Mucosa of rectum (tissue), 2 donors: ENCODE results near the gene MAPKAPK2.
"Not testable (repeated sequence)": the region's sequence is repeated elsewhere in the genome, so short reads cannot be mapped to it uniquely, and the experiment has no call there.

ENCODE experiments used
- H3K27ac ChIP-seq, 2 donors: one replicate each; pipeline ENCODE4 v1.7.0; 2013; ENCODE audit warnings: inconsistent platforms in 2 of 2, low read depth in 2 of 2, low read length in 2 of 2
- H3K27me3 ChIP-seq, 2 donors: one replicate each; pipeline ENCODE4 v1.7.0; 2013; ENCODE audit warnings: low read length in 2 of 2; ENCODE audit not compliant: control insufficient read depth in 2 of 2, insufficient read depth in 2 of 2
- H3K36me3 ChIP-seq, 2 donors: one replicate each; pipeline ENCODE4 v1.7.0; 2013; ENCODE audit warnings: low read length in 2 of 2; ENCODE audit not compliant: control insufficient read depth in 2 of 2, insufficient read depth in 2 of 2
- H3K4me1 ChIP-seq, 2 donors: one replicate each; pipeline ENCODE4 v1.7.0; 2013; ENCODE audit warnings: low read length in 2 of 2, mild to moderate bottlenecking in 1 of 2; ENCODE audit not compliant: control insufficient read depth in 2 of 2, insufficient read depth in 2 of 2
- H3K4me3 ChIP-seq, 2 donors: one replicate each; pipeline ENCODE4 v1.7.0; 2013; ENCODE audit warnings: low read length in 2 of 2
- H3K9ac ChIP-seq, 2 donors: one replicate each; pipeline ENCODE4 v1.7.0; 2013; ENCODE audit warnings: low read length in 2 of 2, low read depth in 1 of 2, mild to moderate bottlenecking in 1 of 2
- H3K9me3 ChIP-seq, 2 donors: one replicate each; pipeline ENCODE4 v1.7.0; 2013; ENCODE audit warnings: low read length in 2 of 2; ENCODE audit not compliant: control insufficient read depth in 2 of 2
- donor health status: healthy.
- donor health status: Normal muscosa, but diverticular disease.

The MAPKAPK2 gene

DNA sequence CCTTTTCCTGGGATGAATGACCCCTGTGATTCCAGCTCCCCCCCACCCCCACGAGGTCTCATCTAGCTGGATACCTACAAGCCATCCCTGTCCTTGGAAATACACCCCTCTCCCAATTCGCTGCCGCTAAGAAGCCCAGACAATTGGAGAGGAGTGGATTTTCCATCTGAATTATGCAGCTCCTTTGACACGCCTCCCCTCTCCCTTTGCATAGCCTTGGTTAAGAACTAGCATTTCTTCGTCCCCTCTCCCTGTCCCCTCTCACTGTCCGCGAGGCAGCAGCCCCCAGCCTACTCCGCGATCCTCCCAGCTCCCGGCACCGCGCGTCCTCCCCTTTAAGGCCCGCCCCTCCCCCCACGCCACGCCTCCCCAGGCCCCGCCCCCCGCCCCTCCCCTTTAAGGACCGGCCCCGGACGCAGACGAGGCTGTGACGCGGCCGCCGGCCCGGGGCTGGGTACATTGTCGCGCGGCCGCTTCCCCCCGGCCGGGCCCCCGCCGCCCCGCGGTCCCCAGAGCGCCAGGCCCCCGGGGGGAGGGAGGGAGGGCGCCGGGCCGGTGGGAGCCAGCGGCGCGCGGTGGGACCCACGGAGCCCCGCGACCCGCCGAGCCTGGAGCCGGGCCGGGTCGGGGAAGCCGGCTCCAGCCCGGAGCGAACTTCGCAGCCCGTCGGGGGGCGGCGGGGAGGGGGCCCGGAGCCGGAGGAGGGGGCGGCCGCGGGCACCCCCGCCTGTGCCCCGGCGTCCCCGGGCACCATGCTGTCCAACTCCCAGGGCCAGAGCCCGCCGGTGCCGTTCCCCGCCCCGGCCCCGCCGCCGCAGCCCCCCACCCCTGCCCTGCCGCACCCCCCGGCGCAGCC lies at the start of gene MAPKAPK2:
MAPKAPK2 (plus strand) TSS at position 428 of the 856 bp plus-strand sequence; CDS start at position 753, 325 bp downstream.
- Histone ChIP-seq H3K36me3 (no peaks in the 10 kb centered on the region), H3K27ac (peak within 1 kb of the TSS; percentile 92 to 93), H3K9ac (peak within 1 kb of the TSS; percentile 86 to 94), H3K27me3 (no peaks in the 10 kb centered on the region), H3K4me3 (peak within 1 kb of the TSS; percentile 79 to 95), H3K4me1 (peaks cover 27 to 36% of the 10 kb centered on the region in 2 donors), H3K9me3 (no peaks in the 10 kb centered on the region)

GRCh38 chr1:206635080-206635977 lies 49.4 kb upstream of the MAPKAPK2 start, which contains the start of gene DYRK3:
DYRK3 (plus strand) TSS chr1:206635536; CDS start chr1:206635704, 168 bp downstream.
- Histone ChIP-seq H3K4me3 (peak within 1 kb of the TSS; percentile 74 to 92), H3K27me3 (peaks cover 0 to 3% of the 10 kb centered on the region in 2 donors), H3K27ac (peak within 1 kb of the TSS; percentile 49 to 56), H3K36me3 (no peaks in the 10 kb centered on the region), H3K9ac (peak within 1 kb of the TSS; percentile 77), H3K9me3 (no peaks in the 10 kb centered on the region), H3K4me1 (peaks cover 10 to 11% of the 10 kb centered on the region in 2 donors)

DNA sequence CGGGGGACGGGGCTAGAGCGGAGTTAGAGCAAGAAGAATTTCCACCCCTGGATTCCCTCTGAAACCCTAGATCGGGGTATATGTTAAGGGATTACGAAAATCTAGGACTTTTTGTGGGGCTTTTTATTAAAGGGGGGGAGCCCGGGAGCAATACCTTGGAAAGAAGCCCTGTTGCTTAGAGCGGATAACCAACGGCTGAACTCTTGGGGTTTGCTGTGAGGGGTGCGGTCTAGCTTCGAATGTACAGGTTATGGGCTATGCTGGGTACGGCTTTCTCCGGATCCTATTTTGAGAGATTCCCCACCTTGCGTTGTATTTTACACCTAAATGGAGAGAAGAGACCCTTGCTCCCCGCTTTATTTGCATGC lies 48.7 kb upstream of the MAPKAPK2 start:
- peaks cover 10 to 11% of the 10 kb centered on the region in 2 donors for H3K4me1 ChIP-seq

GRCh38 chr1:206636671-206637070 lies 48.0 kb upstream of the MAPKAPK2 start:
- no peak overlapping the region for H3K9ac ChIP-seq
- no peaks in the 10 kb centered on the region for H3K36me3 ChIP-seq
- no peak overlapping the region for H3K4me3 ChIP-seq
- peaks cover 0 to 3% of the 10 kb centered on the region in 2 donors for H3K27me3 ChIP-seq
- H3K27ac ChIP-seq = no peak overlapping the region
- H3K4me1 ChIP-seq = peaks cover 10 to 11% of the 10 kb centered on the region in 2 donors
- no peaks in the 10 kb centered on the region for H3K9me3 ChIP-seq

More for the DNA sequence above, 48.7 kb upstream of the MAPKAPK2 start:
- H3K4me3 ChIP-seq = peak overlapping the region; percentile 74 to 92
- H3K27ac ChIP-seq = peak overlapping the region in 1 of 2 donors; percentile 56
- H3K36me3 ChIP-seq = no peaks in the 10 kb centered on the region
- peak overlapping the region; percentile 24 to 77 for H3K9ac ChIP-seq
- no peaks in the 10 kb centered on the region for H3K9me3 ChIP-seq
- H3K27me3 ChIP-seq = peaks cover 0 to 3% of the 10 kb centered on the region in 2 donors

DNA sequence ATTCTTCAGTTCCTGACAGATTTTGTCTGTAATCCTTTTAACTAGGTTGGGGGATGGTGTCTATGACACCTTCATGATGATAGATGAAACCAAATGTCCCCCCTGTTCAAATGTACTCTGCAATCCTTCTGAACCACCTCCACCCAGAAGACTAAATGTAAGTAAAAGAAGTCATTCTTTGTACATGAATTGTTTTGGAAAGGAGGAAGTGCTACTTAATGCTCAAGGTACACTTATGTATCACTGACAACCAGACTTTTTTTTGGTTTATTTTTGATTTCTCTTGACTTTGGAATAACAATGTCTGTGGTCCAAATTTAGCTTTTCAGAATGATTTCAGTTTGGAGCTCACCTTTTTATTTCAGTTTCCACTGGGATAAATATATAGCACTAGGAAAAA lies 47.1 kb upstream of the MAPKAPK2 start:
- Histone ChIP-seq H3K4me3 (no peak overlapping the region), H3K4me1 (peaks cover 10 to 11% of the 10 kb centered on the region in 2 donors), H3K27ac (no peak overlapping the region)

DNA sequence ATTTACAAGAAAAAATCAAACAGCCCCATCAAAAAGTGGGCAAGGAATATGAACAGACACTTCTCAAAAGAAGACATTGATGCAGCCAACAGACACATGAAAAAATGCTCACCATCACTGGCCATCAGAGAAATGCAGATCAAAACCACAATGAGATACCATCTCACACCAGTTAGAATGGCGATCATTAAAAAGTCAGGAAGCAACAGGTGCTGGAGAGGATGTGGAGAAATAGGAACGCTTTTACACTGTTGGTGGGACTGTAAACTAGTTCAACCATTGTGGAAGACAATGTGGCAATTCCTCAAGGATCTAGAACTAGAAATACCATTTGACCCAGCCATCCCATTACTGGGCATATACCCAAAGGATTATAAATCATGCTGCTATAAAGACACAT lies 42.6 kb upstream of the MAPKAPK2 start:
- H3K36me3 ChIP-seq, H3K4me1 ChIP-seq, H3K9ac ChIP-seq, H3K27ac ChIP-seq, H3K9me3 ChIP-seq, H3K27me3 ChIP-seq, H3K4me3 ChIP-seq: not testable (repeated sequence)

More for the DNA sequence above, 47.1 kb upstream of the MAPKAPK2 start:
- Histone ChIP-seq H3K36me3 (no peaks in the 10 kb centered on the region), H3K9ac (no peak overlapping the region), H3K9me3 (no peaks in the 10 kb centered on the region), H3K27me3 (peaks cover 0 to 3% of the 10 kb centered on the region in 2 donors)

GRCh38 chr1:206643118-206643698 lies 41.5 kb upstream of the MAPKAPK2 start:
- no peaks in the 10 kb centered on the region for H3K4me1 ChIP-seq
- H3K27ac ChIP-seq = no peak overlapping the region
- no peaks in the 10 kb centered on the region for H3K27me3 ChIP-seq
- H3K36me3 ChIP-seq = no peaks in the 10 kb centered on the region
- H3K9me3 ChIP-seq = no peaks in the 10 kb centered on the region
- H3K4me3 ChIP-seq = no peak overlapping the region
- no peak overlapping the region for H3K9ac ChIP-seq

DNA sequence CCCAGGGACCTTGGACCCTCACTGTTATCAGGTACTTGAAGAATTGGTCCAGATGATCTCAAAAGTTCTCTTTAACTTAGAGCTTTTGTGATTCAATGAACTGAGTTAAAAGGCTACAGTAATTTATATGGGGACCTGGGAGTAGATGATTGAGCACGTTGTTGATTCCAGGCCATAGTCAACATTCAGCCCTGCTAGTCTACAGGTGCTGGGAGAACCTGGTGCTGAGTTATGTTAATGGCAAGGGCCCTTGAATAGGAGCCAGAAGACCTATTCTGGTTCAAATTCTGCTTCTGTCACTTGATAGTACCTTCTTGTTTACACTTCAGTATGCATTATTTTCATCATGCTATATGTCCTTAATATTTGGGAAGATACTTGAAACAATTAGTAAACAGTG lies 38.2 kb upstream of the MAPKAPK2 start:
- Histone ChIP-seq H3K36me3 (no peaks in the 10 kb centered on the region), H3K9me3 (no peaks in the 10 kb centered on the region), H3K27ac (no peak overlapping the region), H3K27me3 (no peaks in the 10 kb centered on the region), H3K4me1 (no peaks in the 10 kb centered on the region), H3K4me3 (no peak overlapping the region), H3K9ac (no peak overlapping the region)

GRCh38 chr1:206647224-206647623 lies 37.5 kb upstream of the MAPKAPK2 start:
- no peak overlapping the region for H3K27ac ChIP-seq
- H3K4me1 ChIP-seq = no peaks in the 10 kb centered on the region
- no peaks in the 10 kb centered on the region for H3K9me3 ChIP-seq
- H3K9ac ChIP-seq = no peak overlapping the region
- H3K4me3 ChIP-seq = no peak overlapping the region
- no peaks in the 10 kb centered on the region for H3K27me3 ChIP-seq
- H3K36me3 ChIP-seq = no peaks in the 10 kb centered on the region
